GM12873 (cell line): Measurements from ENCODE around the gene SLC66A2.

Experiments used
- CTCF ChIP-seq: IDR thresholded peaks from 2 replicates; pipeline ENCODE4 v1.5.1; 2012; ENCODE audit warnings: low read depth, mild to moderate bottlenecking, moderate library complexity, low read length, control low read depth; ENCODE audit not compliant: insufficient read depth; ENCODE audit errors: missing control alignments

The SLC66A2 gene

GRCh38 chr18:79871481-79872091 is 79.9 kb downstream of the SLC66A2 start:
- no peak for TF ChIP-seq CTCF

GRCh38 chr18:79871026-79871390 is 80.4 kb downstream of the SLC66A2 start:
- no peak for TF ChIP-seq CTCF

GRCh38 chr18:79870301-79871025 is 81.0 kb downstream of the SLC66A2 start:
- TF ChIP-seq CTCF, result no peak

- TF ChIP-seq CTCF, result no peak
These were observed 81.7 kb downstream of the SLC66A2 start for GRCh38 chr18:79869591-79870300.

- TF ChIP-seq CTCF, result no peak
These were observed 82.5 kb downstream of the SLC66A2 start for GRCh38 chr18:79868811-79869541.

GRCh38 chr18:79868168-79868784 is 83.2 kb downstream of the SLC66A2 start:
- no peak for TF ChIP-seq CTCF
